Renal cortical epithelial cell (primary cell): ENCODE data around the gene RXRB. TPM values are rescaled to one million over a fixed set of nuclear protein-coding genes. Genes with fewer than 3 reads are reported as not detected.

Source experiments
- DNase-seq: peaks from one replicate; pipeline ENCODE4 v3.0.0-alpha.2; 2011; ENCODE audit warnings: low read depth
- total RNA-seq: library from RNA; depleted of rRNA; stranded (reverse); fragments of >200 nt; gene quantifications from 2 replicates; pipeline ENCODE4 v1.2.3, GENCODE V29; 2014

The RXRB gene
- total RNA-seq, 1 donor from 2014 or later = 28.0 TPM

- DNase-seq = peak; percentile 64
Observed at GRCh38 chr6:33197431-33198048, 2.9 kb downstream of the RXRB start.

DNA sequence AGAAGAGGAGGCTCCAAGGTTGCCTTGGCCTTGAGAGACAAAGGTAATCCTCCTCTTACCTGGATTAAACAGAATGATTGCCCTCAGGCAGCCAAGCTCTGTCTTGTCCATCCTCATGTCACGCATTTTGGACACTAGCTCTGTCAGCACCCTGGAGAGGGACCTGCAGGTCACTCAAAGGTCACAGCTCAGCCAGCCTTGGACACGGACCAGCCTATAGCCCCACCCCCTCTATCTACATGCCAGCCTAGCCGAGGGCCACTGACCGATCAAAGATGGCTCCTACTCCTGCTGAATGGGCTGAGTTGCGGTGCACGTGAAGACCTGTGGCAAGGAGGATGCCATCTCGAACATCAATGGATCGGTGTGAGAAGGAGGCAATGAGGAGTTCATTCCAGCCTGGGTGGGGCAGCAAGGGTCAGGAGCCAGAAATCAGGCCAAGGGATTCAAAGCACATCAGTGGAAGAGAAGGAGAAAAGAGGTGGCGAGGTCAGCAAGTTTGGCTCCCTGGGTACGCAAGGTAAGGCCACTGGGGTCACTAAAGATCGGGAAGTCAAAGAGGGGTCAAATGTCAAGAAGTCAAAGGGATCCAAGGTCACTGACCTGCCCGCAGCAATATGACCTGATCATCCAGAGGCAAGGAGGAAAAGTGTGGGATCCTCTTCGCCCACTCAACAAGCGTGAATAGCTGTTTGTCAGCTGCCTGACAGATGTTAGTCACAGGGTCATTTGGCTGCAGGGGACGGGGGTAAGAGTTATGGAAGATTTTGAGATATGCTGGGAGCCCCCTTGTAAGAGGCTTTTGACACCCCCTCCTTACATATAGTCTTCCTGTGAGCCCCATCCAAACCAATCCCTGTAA is 4.9 kb downstream of the RXRB start:
- DNase-seq = no peak

- DNase-seq = no peak
Observed at GRCh38 chr6:33194431-33194979, 6.0 kb downstream of the RXRB start.

- no peak for DNase-seq
Observed at GRCh38 chr6:33193619-33194018, 6.8 kb downstream of the RXRB start.

GRCh38 chr6:33192671-33193602 is 7.5 kb downstream of the RXRB start:
- DNase-seq = no peak

- no peak for DNase-seq
Observed at GRCh38 chr6:33192105-33192646, 8.3 kb downstream of the RXRB start, which contains the start of gene COL11A2. TSS of gene COL11A2 (minus strand) at chr6:33192467. CDS start at chr6:33192240, 227 bp downstream.

DNA sequence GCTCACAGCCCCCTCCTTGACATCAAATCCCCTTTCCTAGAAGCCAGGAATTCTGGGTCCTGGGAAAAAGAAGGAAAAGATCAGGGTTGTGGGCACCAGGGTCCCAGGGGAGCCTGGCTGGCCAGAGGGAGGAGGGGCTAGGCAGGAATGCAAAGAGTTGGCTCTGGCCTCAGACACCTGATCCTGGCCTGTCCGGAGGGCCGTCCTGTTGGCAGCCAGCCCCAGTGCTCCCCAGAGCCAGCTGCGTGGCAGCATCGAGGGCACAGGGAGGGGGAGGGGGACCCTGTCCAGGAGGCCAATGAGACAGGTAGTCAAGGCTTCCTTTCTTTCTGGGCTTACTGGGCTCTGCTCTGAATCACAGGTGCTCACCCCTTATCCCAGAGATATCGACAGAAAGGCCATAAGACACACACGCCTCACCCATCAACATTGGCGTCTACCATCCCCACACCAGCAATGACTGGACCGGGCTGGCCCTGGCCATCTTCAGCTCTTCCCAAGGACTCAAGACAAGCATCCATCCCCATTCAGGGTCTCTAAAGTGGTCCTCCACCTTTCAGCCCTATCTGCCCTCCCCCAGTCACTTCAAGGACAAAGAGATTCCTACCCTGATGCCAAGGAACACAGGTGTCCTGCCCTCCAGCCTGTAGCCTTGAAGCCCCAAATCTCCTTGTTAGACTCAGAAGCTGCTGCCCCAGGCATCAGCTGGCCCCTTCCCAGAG is 8.9 kb downstream of the RXRB start:
- DNase-seq = no peak

GRCh38 chr6:33190504-33191107 is 9.9 kb downstream of the RXRB start:
- DNase-seq = no peak

DNA sequence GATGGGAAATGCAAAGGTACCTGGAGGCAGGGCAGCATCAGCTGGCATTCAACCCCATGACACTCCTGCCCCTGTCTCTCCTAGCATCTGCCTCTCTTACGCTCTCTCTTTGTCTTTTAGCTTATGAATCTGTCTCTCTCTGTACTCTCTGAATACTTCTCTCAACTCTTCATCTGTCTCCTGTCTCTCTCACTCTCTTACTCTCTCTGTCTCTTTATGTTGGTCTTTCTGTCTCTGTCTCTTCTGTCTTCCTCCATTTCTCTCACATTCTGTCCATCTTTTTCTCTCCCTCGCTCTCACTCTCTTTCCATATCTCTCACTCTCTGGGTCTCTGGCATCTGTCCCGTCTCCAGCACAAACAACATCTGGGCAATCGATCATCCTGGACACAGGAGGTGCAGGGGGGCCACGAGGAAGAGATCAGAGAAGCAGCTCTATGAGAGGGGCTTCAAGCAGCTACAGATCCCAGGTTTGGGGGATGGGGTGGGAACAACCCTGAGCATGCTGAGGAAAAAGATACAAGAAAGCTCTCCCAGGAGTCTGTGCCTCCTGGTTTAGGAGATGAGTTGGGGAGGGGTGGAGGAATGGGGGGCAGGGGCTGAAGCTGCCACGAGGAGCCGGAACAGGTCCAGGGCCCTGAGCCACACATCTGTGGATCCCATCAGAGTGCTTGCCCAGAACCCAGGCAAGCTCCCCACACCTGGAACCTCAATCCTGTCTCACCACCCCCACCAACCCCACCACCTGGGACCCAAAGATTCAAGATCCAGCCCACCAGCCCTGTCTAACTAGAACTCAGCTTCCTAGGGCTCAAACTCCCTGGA is 10.6 kb downstream of the RXRB start:
- no peak for DNase-seq

- DNase-seq = no peak
Observed at GRCh38 chr6:33189164-33189563, 11.3 kb downstream of the RXRB start.

DNA sequence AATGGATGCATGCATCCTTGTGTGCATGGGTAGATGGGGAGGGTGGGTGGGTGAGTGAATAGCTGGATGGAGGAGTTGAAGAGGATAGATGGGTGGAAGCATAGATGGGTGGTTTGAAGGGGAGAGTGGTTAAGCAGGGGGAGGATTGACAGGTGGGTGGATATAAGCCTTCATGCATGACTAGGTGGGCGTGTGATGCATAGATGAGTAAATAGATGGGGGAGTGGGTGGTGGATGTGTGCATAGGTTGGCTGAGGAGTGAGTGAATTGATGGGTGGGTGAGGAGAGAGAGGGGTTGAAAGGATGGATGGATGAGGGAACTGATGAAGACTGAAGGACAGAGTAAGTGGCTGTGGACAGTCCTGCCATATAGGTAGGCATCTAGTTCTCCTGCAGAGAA is 12.7 kb downstream of the RXRB start:
- DNase-seq = no peak

GRCh38 chr6:33185654-33186187 is 14.7 kb downstream of the RXRB start:
- DNase-seq = no peak

- DNase-seq = no peak
Observed at GRCh38 chr6:33185190-33185589, 15.3 kb downstream of the RXRB start.

GRCh38 chr6:33183071-33183683 is 17.3 kb downstream of the RXRB start:
- DNase-seq = no peak

DNA sequence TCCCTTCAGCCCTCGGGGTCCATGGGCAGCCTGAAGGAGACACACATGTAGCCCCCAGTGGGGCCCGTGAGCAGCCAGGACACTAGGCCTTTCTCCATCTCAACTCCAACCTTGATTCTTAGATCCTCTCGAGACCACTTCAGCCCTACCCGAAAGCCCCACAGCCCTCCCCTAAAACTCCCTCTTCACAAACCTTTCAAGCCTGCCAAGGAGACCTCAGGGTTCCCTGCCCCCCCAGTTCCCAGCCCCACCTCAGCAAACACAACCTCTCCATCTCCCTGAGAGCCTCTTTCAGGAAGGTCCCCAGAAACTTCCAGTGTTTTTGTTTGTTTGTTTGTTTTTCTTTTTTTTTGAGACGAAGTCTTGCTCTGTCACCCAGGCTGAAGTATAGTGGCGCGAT is 19.3 kb downstream of the RXRB start:
- no peak for DNase-seq

DNA sequence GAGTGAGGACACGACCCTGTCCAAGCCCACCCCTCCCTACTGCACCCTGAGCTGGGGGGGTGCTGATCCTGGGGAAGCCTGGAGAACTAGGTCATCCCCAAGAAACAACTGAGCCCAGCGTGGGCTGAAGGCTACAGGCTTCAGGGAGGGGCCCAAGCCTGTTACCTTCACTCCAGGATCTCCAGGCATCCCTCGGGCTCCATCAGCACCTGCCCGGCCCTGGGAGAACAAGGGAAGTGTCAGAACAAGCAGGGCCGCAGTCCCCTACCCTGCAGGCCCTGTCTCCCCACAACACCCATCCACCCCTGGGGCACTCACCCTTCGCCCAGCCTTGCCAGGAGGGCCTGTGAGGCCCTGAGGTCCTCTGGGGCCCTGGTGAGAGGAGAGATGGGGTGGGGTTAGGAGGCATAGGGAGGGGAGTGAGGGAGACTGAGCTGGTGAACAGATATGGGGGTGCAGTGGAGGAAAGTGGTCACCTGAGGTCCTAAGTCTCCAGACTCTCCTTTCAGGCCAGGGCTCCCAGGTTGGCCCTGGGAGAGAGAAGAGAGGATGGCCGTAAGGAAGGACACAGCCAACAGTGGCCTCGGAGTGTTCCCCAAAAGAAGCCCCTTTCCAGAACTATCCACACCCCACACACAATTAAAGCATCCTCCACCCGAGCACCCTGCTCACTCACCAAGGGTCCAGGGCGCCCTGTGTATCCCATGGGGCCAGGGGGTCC is 21.6 kb downstream of the RXRB start:
- DNase-seq = no peak

- DNase-seq = no peak
Observed at GRCh38 chr6:33177552-33178446, 22.7 kb downstream of the RXRB start.
